ENCODE results near the gene BSN. TPM values are rescaled to one million over a fixed set of nuclear protein-coding genes. Genes with fewer than 3 reads are reported as not detected.

Gene BSN
- total RNA-seq, 1 experiment from 2014 or later: 0.93 TPM

GRCh38 chr3:49519916-49520385, 34.3 kb upstream of the BSN start:
- H3K4me1 ChIP-seq: peaks cover 3% of the 10 kb centered on the region; the same call in 1 of the 2 replicates
- intact Hi-C loops (cut with micrococcal nuclease; ENCODE audit: unreplicated experiment): no loop called here
- H3K9me3 ChIP-seq: no peaks in the 10 kb centered on the region
- DNase-seq: no peak
- H3K36me3 ChIP-seq (ENCODE audit: control insufficient read depth, insufficient read depth, low read length): peaks cover 1% of the 10 kb centered on the region
- no peaks in the 10 kb centered on the region for H3K9me3 Mint-ChIP-seq (ENCODE audit: unreplicated experiment)
- BruUV-seq (replicated peaks): no TSS peak
- no peak overlapping the region for H3K4me3 Mint-ChIP-seq (ENCODE audit: unreplicated experiment)
- TF ChIP-seq CTCF (IDR thresholded peaks at IDR 0.05; ENCODE audit: insufficient read depth in 1 of 2, low read depth in 1 of 2, low read length in 1 of 2, severe bottlenecking in 1 of 2, unreplicated experiment in 1 of 2): no peak
- H3K27me3 Mint-ChIP-seq (ENCODE audit: insufficient read depth, unreplicated experiment): no peaks in the 10 kb centered on the region
- no peak overlapping the region for H3K4me3 ChIP-seq (ENCODE audit: low read depth, low read length)
- H3K36me3 Mint-ChIP-seq (ENCODE audit: insufficient read depth, unreplicated experiment): peaks cover 69% of the 10 kb centered on the region
- no peaks in the 10 kb centered on the region for H3K27me3 ChIP-seq (replicated peaks; ENCODE audit: control insufficient read depth, insufficient read depth, low read length)
- POLR2A ChIA-PET: no interaction called here
- no peak overlapping the region for H3K27ac Mint-ChIP-seq (ENCODE audit: unreplicated experiment)
- CTCF ChIA-PET: interaction anchor here (0.9 kb wide), 1 partner anchor 66 kb away, joined by 5 read pairs; no protein-coding TSS in a partner anchor
- peaks cover 22% of the 10 kb centered on the region for H3K4me1 Mint-ChIP-seq (ENCODE audit: low read depth, unreplicated experiment)

- CTCF ChIA-PET: no interaction called here
Observed at GRCh38 chr3:49523756-49524747, 30.2 kb upstream of the BSN start.

More at GRCh38 chr3:49523756-49524747, 30.2 kb upstream of the BSN start:
- Mint-ChIP-seq H3K4me1 (ENCODE audit: low read depth, unreplicated experiment) (no peaks in the 10 kb centered on the region), H3K27me3 (ENCODE audit: insufficient read depth, unreplicated experiment) (no peaks in the 10 kb centered on the region), H3K9me3 (ENCODE audit: unreplicated experiment) (no peaks in the 10 kb centered on the region), H3K27ac (ENCODE audit: unreplicated experiment) (no peak overlapping the region), H3K4me3 (ENCODE audit: unreplicated experiment) (no peak overlapping the region), H3K36me3 (ENCODE audit: insufficient read depth, unreplicated experiment) (peaks cover 84% of the 10 kb centered on the region)
- BruUV-seq (replicated peaks): no TSS peak
- DNase-seq: no peak
- Histone ChIP-seq H3K4me1 (no peaks in the 10 kb centered on the region), H3K27me3 (replicated peaks; ENCODE audit: control insufficient read depth, insufficient read depth, low read length) (no peaks in the 10 kb centered on the region), H3K36me3 (ENCODE audit: control insufficient read depth, insufficient read depth, low read length) (peaks cover 1% of the 10 kb centered on the region; the same call in 1 of the 2 replicates), H3K9me3 (no peaks in the 10 kb centered on the region), H3K4me3 (ENCODE audit: low read depth, low read length) (no peak overlapping the region)
- intact Hi-C loops (cut with micrococcal nuclease; ENCODE audit: unreplicated experiment): no loop called here
- TF ChIP-seq CTCF (IDR thresholded peaks at IDR 0.05; ENCODE audit: insufficient read depth in 1 of 2, low read depth in 1 of 2, low read length in 1 of 2, severe bottlenecking in 1 of 2, unreplicated experiment in 1 of 2): no peak
- POLR2A ChIA-PET: no interaction called here
